SU-DHL-6 (cell line): ENCODE results near the gene PRPF6.

ENCODE experiments used
- EZH2phosphoT487 ChIP-seq: fragments of 200-600 bp; sonication (generic), shearing (Covaris generic); conservative IDR thresholded peaks from 2 replicates; pipeline ENCODE4 v1.6.1; 2018; ENCODE audit warnings: mild to moderate bottlenecking, antibody characterized with exemption, low read length, moderate library complexity, mixed read lengths
- TF ChIP-seq, protein P1 (sequence below): fragments of 200-600 bp; sonication (generic); IDR thresholded peaks from one replicate; pipeline ENCODE4 v1.5.1; 2017; ENCODE audit warnings: antibody characterized with exemption, mild to moderate bottlenecking, low read length, moderate library complexity; ENCODE audit not compliant: insufficient read depth, poor library complexity, severe bottlenecking

DNA sequence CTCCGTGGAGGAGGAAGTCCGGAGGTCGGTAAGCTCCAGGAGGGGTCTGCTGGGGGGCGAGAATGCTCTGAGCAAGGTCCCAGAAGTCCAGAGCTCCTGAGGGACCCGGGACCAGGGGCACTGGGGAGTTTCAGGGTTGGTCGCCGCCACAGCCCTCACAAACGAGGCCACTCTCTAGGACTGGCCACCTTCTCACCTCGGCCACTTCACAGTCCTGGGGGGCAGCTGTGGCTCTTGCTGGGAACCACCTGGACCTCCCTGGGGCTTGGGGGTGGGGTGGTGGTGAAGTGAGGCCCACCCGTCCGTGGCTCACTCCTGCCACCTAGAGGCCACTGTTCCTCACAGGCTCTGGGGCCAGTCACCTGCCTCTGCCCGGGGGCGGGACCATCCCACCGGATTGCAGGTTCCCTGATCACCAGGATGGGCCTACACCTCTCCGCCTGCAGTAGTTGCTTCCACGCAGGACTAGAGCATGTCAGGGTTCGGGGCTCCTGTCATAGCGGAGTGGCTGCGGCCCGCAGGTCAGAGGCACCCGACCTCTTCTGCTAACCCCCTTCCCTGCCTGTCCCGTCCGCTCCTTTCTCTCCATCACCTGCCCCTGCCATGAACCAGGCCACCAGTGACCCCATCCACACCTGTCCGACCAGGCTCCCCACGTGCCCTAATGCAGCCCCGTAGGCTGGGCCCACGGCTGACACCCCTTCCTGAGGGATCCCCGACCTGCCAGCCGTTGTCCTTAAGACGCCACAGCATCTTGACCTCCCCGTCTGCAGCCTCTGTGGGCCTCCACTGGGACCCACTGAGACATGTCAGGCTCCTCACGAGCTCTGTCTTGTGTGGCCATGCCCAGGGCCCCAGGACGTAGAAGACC is 76.9 kb downstream of the PRPF6 start:
- TF ChIP-seq, protein P1, sequence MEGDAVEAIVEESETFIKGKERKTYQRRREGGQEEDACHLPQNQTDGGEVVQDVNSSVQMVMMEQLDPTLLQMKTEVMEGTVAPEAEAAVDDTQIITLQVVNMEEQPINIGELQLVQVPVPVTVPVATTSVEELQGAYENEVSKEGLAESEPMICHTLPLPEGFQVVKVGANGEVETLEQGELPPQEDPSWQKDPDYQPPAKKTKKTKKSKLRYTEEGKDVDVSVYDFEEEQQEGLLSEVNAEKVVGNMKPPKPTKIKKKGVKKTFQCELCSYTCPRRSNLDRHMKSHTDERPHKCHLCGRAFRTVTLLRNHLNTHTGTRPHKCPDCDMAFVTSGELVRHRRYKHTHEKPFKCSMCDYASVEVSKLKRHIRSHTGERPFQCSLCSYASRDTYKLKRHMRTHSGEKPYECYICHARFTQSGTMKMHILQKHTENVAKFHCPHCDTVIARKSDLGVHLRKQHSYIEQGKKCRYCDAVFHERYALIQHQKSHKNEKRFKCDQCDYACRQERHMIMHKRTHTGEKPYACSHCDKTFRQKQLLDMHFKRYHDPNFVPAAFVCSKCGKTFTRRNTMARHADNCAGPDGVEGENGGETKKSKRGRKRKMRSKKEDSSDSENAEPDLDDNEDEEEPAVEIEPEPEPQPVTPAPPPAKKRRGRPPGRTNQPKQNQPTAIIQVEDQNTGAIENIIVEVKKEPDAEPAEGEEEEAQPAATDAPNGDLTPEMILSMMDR: peak; percentile 70
- TF ChIP-seq EZH2phosphoT487: no peak
